DND-41 (cell line): ENCODE data around the gene SMCO1.

Source experiments
- CTCF ChIP-seq: IDR thresholded peaks from 2 replicates; pipeline ENCODE4 v1.5.1; 2012; ENCODE audit warnings: borderline replicate concordance, low read length, moderate library complexity, mild to moderate bottlenecking; ENCODE audit not compliant: poor library complexity, severe bottlenecking; ENCODE audit errors: extremely low read depth
- EZH2 ChIP-seq: IDR thresholded peaks from 3 replicates; pipeline ENCODE4 v1.6.1; 2012; ENCODE audit warnings: borderline replicate concordance, low read depth, mild to moderate bottlenecking, moderate library complexity, low read length, inconsistent platforms; ENCODE audit not compliant: severe bottlenecking

- TF ChIP-seq CTCF (no peak), EZH2 (no peak)
Measured at GRCh38 chr3:196546537-196546936, 31.4 kb upstream of the SMCO1 start.
